Measurements from ENCODE around the gene SPRYD3.

DNA sequence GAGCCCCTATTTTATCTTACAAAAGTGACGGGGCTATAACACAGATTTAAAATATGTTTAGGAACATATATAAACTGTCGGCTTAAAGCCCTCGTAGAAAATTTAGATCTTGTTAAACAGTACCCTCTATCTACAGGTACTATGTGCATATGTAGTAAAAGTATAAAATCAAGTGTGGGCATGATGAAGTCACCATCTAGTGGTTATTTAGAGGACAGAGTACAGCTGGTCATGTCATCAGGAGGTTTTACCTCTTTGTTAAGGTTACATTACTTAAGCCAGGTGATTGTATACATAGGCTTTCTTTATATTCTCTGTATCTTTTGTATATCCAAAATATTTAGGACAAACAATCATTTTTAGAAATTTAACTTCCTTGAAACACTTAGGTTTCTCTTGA lies 47.6 kb downstream of the SPRYD3 start:
- no peak for TF ChIP-seq EZH2 (IDR thresholded peaks at IDR 0.05; ENCODE audit: insufficient read depth, poor library complexity, severe bottlenecking)
- TF ChIP-seq EZH2phosphoT487 (IDR thresholded peaks at IDR 0.05; ENCODE audit: insufficient read depth, low read depth): no peak

All from GM23248 (cell line).